Activated naive CD8-positive, alpha-beta T cell treated with anti-CD3 and anti-CD28 coated beads, Interleukin-2, amount 50 U/mL, for 24 hours (primary cell): ENCODE data around the gene PLEKHG1.

Experiments
- ATAC-seq: fragments of 150-1000 bp; cut with Tn5 transposase; one replicate; pipeline ENCODE4 v1.10.0; 2021
- DNase-seq: peaks from one replicate; pipeline ENCODE4 v3.0.0; 2021
- H3K27ac Mint-ChIP-seq: one replicate; pipeline ENCODE4 v1.8.0; 2021; ENCODE audit warnings: mild to moderate bottlenecking, mixed read lengths
- H3K27me3 Mint-ChIP-seq: one replicate; pipeline ENCODE4 v1.8.0; 2021; ENCODE audit warnings: mixed read lengths
- H3K36me3 Mint-ChIP-seq: one replicate; pipeline ENCODE4 v1.8.0; 2021; ENCODE audit warnings: low read depth, mixed read lengths
- H3K4me1 Mint-ChIP-seq: one replicate; pipeline ENCODE4 v1.8.0; 2021; ENCODE audit warnings: mixed read lengths
- H3K4me3 Mint-ChIP-seq: one replicate; pipeline ENCODE4 v1.8.0; 2021; ENCODE audit warnings: mild to moderate bottlenecking, moderate library complexity, mixed read lengths
- H3K9me3 Mint-ChIP-seq: one replicate; pipeline ENCODE4 v1.8.0; 2021; ENCODE audit warnings: mixed read lengths

Gene PLEKHG1

GRCh38 chr6:150599199-150600009 is at the start of gene PLEKHG1:
TSS of gene PLEKHG1 (plus strand) at chr6:150599885. CDS start at chr6:150733682, 133,797 bp downstream.
- Mint-ChIP-seq H3K27me3 (peaks cover 49% of the 10 kb centered on the region), H3K9me3 (no peaks in the 10 kb centered on the region)
- ATAC-seq = peak; percentile 66

GRCh38 chr6:150550244-150550643 is 49.4 kb upstream of the PLEKHG1 start:
- no peak for ATAC-seq
- no peak for DNase-seq
- H3K27me3 Mint-ChIP-seq = peaks cover 33% of the 10 kb centered on the region
- no peak overlapping the region for H3K27ac Mint-ChIP-seq
- H3K36me3 Mint-ChIP-seq = no peaks in the 10 kb centered on the region
- H3K9me3 Mint-ChIP-seq = no peaks in the 10 kb centered on the region
- H3K4me3 Mint-ChIP-seq = no peak overlapping the region
- peaks cover 11% of the 10 kb centered on the region for H3K4me1 Mint-ChIP-seq

More at GRCh38 chr6:150599199-150600009, at the start of gene PLEKHG1:
- DNase-seq = peak; percentile 65
- H3K4me3 Mint-ChIP-seq = peak within 1 kb of the TSS; percentile 87
- peak within 1 kb of the TSS; percentile 88 for H3K27ac Mint-ChIP-seq
- H3K36me3 Mint-ChIP-seq = no peaks in the 10 kb centered on the region
- peaks cover 29% of the 10 kb centered on the region for H3K4me1 Mint-ChIP-seq

GRCh38 chr6:150557043-150557599 is 42.6 kb upstream of the PLEKHG1 start:
- no peak for ATAC-seq
- H3K27ac Mint-ChIP-seq = no peak overlapping the region
- H3K36me3 Mint-ChIP-seq = no peaks in the 10 kb centered on the region
- H3K9me3 Mint-ChIP-seq = peaks cover 5% of the 10 kb centered on the region
- DNase-seq = no peak
- no peak overlapping the region for H3K4me3 Mint-ChIP-seq
- H3K27me3 Mint-ChIP-seq = peaks cover 11% of the 10 kb centered on the region
- H3K4me1 Mint-ChIP-seq = no peaks in the 10 kb centered on the region

- H3K27me3 Mint-ChIP-seq = peaks cover 10% of the 10 kb centered on the region
- H3K9me3 Mint-ChIP-seq = peaks cover 5% of the 10 kb centered on the region
- H3K4me1 Mint-ChIP-seq = no peaks in the 10 kb centered on the region
- H3K4me3 Mint-ChIP-seq = no peak overlapping the region
- no peak overlapping the region for H3K27ac Mint-ChIP-seq
- ATAC-seq (no peak), DNase-seq (no peak)
- H3K36me3 Mint-ChIP-seq = no peaks in the 10 kb centered on the region
Observed at GRCh38 chr6:150560004-150560883, 39.4 kb upstream of the PLEKHG1 start.

- H3K4me1 Mint-ChIP-seq = no peaks in the 10 kb centered on the region
- H3K4me3 Mint-ChIP-seq = no peak overlapping the region
- H3K36me3 Mint-ChIP-seq = no peaks in the 10 kb centered on the region
- peaks cover 5% of the 10 kb centered on the region for H3K9me3 Mint-ChIP-seq
- ATAC-seq (no peak), DNase-seq (no peak)
- peaks cover 12% of the 10 kb centered on the region for H3K27me3 Mint-ChIP-seq
- H3K27ac Mint-ChIP-seq = no peak overlapping the region
Observed at GRCh38 chr6:150560884-150561219, 38.8 kb upstream of the PLEKHG1 start.

DNA sequence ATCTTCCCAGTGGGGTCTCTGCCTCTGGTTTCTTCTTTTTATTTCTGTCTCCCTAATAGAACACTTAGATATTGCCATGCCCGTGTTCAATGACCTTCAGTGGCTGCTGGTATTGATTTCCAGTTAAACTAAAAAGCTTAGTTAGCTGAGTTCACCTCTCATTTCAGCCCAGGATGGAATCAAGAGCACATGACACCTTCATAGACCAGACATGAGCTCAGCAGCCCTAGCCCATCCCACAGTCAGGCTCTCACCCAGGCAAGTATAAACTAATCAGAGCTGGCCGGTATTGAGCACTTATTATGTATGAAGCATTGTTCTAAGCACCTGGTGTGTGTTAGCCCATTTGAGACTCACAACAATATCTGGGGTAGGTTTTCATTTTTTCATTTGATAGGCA is 33.7 kb upstream of the PLEKHG1 start:
- no peak for DNase-seq
- no peaks in the 10 kb centered on the region for H3K9me3 Mint-ChIP-seq
- H3K4me1 Mint-ChIP-seq = no peaks in the 10 kb centered on the region
- no peak for ATAC-seq
- no peaks in the 10 kb centered on the region for H3K36me3 Mint-ChIP-seq
- H3K27ac Mint-ChIP-seq = no peak overlapping the region
- no peak overlapping the region for H3K4me3 Mint-ChIP-seq
- peaks cover 27% of the 10 kb centered on the region for H3K27me3 Mint-ChIP-seq

DNA sequence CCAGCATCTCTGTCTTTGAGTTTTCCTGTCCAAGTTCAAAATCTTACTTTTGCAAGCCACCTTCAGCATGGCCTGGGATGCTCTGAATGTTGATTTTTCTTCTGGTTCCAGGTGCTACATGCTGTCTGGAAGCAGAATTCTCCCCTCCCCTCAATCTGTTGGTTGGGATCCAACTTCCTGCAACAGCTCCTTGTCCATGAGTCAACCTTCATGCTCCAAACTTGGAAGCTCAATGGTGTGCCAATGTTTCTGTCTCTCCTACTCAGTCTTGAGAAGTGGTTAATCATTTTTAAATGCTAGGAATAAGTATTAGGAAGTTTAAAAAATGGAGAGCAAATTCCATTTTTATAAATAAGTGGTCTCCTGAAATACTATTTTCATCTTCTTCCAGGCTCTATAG is 33.2 kb upstream of the PLEKHG1 start:
- peaks cover 31% of the 10 kb centered on the region for H3K27me3 Mint-ChIP-seq
- no peaks in the 10 kb centered on the region for H3K9me3 Mint-ChIP-seq
- no peaks in the 10 kb centered on the region for H3K36me3 Mint-ChIP-seq
- no peaks in the 10 kb centered on the region for H3K4me1 Mint-ChIP-seq
- no peak for DNase-seq
- no peak for ATAC-seq
- H3K27ac Mint-ChIP-seq = no peak overlapping the region
- H3K4me3 Mint-ChIP-seq = no peak overlapping the region

DNA sequence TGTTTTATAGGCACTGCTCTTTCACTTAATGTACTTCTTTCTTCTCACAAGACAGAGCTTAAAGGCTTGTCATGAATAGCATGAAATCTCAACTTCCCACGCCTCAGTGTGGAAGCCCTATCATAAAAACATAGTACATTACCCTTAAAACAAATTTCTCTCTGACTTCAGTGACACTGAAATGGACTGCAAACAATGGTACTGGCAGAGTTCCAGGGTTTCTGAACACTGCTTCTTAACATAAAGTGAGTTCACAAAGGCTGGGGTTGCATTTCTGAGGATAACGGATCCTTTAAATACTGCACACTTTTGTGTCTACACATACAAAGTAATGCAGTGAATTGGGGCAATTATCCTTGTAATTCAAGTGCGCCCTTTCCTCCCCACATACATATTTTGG is 32.3 kb upstream of the PLEKHG1 start:
- Mint-ChIP-seq H3K4me3 (no peak overlapping the region), H3K27me3 (peaks cover 32% of the 10 kb centered on the region), H3K27ac (no peak overlapping the region), H3K4me1 (no peaks in the 10 kb centered on the region), H3K9me3 (no peaks in the 10 kb centered on the region), H3K36me3 (no peaks in the 10 kb centered on the region)
- ATAC-seq = no peak
- no peak for DNase-seq

DNA sequence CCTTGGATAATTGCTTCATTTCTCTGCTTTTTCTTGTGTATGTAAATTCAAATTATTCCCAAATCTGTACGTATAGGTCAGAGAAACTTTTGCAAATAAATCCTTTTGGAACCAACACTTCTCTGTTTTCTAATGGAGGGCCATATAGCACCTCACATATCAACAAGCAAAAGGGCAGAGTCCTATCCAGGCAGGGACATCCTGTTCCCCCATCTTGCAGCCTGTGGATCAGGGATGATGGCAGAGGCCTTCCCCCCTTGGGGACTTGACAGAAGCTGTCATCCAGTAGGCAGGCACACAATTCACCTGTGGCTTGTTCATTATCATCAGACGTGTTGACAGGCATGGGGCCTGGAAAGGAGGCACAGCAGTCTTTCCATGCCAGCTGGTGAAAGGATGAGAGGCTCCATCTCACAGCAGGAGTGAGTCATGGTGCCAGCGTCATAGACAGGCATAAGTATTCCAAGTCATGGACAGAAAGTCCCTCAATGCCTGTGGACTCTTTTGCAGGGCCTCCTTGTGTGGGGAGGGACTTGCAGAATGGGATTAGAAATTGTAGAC is 31.8 kb upstream of the PLEKHG1 start:
- Mint-ChIP-seq H3K4me3 (no peak overlapping the region), H3K36me3 (no peaks in the 10 kb centered on the region), H3K4me1 (no peaks in the 10 kb centered on the region), H3K27me3 (peaks cover 37% of the 10 kb centered on the region), H3K9me3 (no peaks in the 10 kb centered on the region), H3K27ac (no peak overlapping the region)
- no peak for DNase-seq
- no peak for ATAC-seq

DNA sequence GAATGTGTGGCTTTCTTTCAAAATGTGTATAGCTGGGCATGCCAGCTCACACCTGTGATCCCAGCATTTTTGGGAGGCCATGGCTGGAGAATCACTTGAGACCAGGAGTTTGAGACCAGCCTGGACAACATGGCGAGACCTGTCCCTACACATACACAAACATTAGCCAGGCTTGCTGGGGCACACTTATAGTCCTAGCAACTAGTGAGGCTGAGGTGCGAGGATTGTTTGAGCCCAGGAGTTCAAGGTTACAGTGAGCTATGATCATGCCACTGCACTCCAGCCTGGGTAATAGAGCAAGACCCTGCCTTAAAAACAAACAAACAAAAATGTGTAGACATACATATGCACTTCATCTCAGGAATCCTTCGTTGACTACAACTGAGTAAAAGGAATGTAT is 31.1 kb upstream of the PLEKHG1 start:
- ATAC-seq (no peak), DNase-seq (no peak)
- Mint-ChIP-seq H3K4me1 (no peaks in the 10 kb centered on the region), H3K27ac (no peak overlapping the region), H3K9me3 (no peaks in the 10 kb centered on the region), H3K36me3 (no peaks in the 10 kb centered on the region), H3K27me3 (peaks cover 42% of the 10 kb centered on the region), H3K4me3 (no peak overlapping the region)

DNA sequence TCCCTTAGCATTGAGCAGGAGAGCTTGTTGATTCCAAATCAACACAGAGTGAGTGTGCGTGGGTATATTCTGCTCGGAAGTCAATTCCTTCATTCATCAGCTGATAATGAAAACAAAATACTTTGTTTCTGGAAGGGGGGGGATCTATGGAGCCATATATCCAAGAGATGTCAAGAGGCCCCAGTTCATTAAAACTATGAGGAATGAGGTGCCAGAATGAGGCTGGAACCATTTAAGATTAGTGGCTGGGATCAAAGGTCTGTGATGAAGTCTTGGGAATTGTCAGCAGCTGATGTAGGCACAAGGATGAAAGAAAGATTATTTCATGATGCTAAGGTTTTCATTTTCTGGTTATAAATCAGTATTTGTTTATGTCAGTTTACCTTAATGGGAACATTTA is 30.5 kb upstream of the PLEKHG1 start:
- Mint-ChIP-seq H3K27ac (no peak overlapping the region), H3K4me3 (no peak overlapping the region), H3K4me1 (no peaks in the 10 kb centered on the region), H3K36me3 (no peaks in the 10 kb centered on the region), H3K9me3 (no peaks in the 10 kb centered on the region), H3K27me3 (peaks cover 48% of the 10 kb centered on the region)
- ATAC-seq = no peak
- no peak for DNase-seq

GRCh38 chr6:150573041-150573681 is 26.5 kb upstream of the PLEKHG1 start:
- H3K4me3 Mint-ChIP-seq = no peak overlapping the region
- no peak overlapping the region for H3K27ac Mint-ChIP-seq
- H3K4me1 Mint-ChIP-seq = no peaks in the 10 kb centered on the region
- no peaks in the 10 kb centered on the region for H3K36me3 Mint-ChIP-seq
- ATAC-seq (no peak), DNase-seq (no peak)
- no peaks in the 10 kb centered on the region for H3K9me3 Mint-ChIP-seq
- H3K27me3 Mint-ChIP-seq = peaks cover 51% of the 10 kb centered on the region

DNA sequence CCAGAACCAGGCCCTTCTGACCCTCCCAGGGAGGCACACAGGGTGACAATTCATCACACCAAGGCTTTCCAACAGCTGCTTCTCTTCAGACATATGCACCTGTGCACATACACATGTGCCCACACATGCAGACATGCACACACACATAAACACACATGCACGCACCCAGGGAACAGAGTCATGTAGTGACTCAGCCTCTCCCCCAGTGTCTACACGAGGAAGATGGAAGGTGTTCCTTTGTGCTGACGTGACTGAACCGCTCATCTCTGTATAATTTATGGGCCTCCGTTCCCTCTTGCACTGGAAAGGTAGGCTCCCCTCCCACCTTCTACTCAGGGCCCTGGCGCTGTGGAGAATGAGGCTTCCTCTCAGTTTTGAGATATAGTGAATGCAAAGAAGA is 23.8 kb upstream of the PLEKHG1 start:
- H3K4me3 Mint-ChIP-seq = no peak overlapping the region
- DNase-seq = no peak
- peaks cover 46% of the 10 kb centered on the region for H3K27me3 Mint-ChIP-seq
- H3K4me1 Mint-ChIP-seq = no peaks in the 10 kb centered on the region
- H3K27ac Mint-ChIP-seq = no peak overlapping the region
- no peaks in the 10 kb centered on the region for H3K36me3 Mint-ChIP-seq
- no peaks in the 10 kb centered on the region for H3K9me3 Mint-ChIP-seq
- no peak for ATAC-seq

- ATAC-seq (no peak), DNase-seq (no peak)
- no peaks in the 10 kb centered on the region for H3K9me3 Mint-ChIP-seq
- no peak overlapping the region for H3K4me3 Mint-ChIP-seq
- no peaks in the 10 kb centered on the region for H3K4me1 Mint-ChIP-seq
- peaks cover 40% of the 10 kb centered on the region for H3K27me3 Mint-ChIP-seq
- no peaks in the 10 kb centered on the region for H3K36me3 Mint-ChIP-seq
- H3K27ac Mint-ChIP-seq = no peak overlapping the region
Observed at GRCh38 chr6:150576651-150577226, 22.9 kb upstream of the PLEKHG1 start.
